ENCODE measurements around the gene HIVEP1. TPM values are rescaled to one million over a fixed set of nuclear protein-coding genes. Genes with fewer than 3 reads are reported as not detected.
A peak's percentile ranks its signal among the peaks of the same experiment; 100 is the strongest.

HIVEP1 gene
- total and polyA plus RNA-seq, 2 of the 13 experiments (the other 11 are each of a cell fraction or from before 2014, with no cell fraction given) = 7.4 to 9.9 TPM

DNA sequence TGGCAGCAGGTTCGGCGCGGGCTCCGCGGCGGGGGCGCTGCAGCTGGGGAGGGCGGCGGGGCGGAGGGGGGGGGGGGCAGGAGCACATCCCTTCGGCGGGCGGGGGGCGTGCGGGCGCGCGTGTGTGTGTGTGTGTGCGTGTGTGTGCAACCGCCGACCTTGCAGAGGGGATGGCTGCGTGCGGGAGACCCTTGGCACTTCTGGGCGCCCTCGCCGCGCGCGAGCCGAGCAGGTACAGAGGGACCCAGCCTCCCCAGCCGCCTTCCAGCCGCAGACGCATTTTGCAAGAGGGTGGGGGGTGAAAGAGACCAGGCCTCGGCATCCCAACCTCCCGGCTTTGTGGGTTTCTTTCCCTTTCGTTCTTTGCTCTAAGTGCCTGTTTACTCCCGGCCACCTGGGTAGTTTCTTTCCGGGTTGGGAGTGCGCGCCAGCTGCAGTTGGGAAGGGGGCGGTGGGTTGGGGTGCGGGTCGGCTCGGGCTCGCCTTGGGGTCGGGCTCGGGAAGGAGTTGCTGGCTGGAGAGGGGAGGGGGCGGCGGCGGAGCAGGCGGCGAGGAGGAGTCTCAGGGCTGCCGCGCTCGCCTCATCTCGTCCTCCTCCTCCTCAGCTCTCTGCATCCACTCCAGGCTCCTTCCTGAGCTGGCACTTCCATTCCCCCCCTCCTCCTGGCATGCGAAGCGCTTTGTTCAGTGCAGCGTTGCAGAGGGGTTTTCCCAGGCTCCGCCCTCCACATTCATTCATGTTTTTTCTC lies 620 bp downstream of the HIVEP1 start (continued):
- TF ChIP-seq NBN (conservative IDR thresholded peaks at IDR 0.05) (no peak), ZNF597 (CRISPR knock-in tag; IDR thresholded peaks at IDR 0.05) (no peak), ZNF253 (CRISPR knock-in tag; IDR thresholded peaks at IDR 0.05; ENCODE audit: borderline replicate concordance) (no peak), STAT5B (CRISPR knock-in tag; IDR thresholded peaks at IDR 0.05) (no peak), SNRNP70 (IDR thresholded peaks at IDR 0.05; ENCODE audit: low read depth, low read length) (no peak), GTF3A (CRISPR knock-in tag; conservative IDR thresholded peaks at IDR 0.05) (no peak), CTCF (CRISPR knock-in tag; IDR thresholded peaks at IDR 0.05) (0 out of 2 replicates have a peak, but pooled peaks have one; percentile 13), SP1 (IDR thresholded peaks at IDR 0.05) (no peak), SP1 (CRISPR knock-in tag; IDR thresholded peaks at IDR 0.05) (no peak), ZC3H13 (CRISPR knock-in tag; IDR thresholded peaks at IDR 0.05) (no peak), SPEN (CRISPR knock-in tag; IDR thresholded peaks at IDR 0.05; ENCODE audit: low read depth) (no peak), PPARG (CRISPR knock-in tag; conservative IDR thresholded peaks at IDR 0.05) (no peak), NPAS2 (CRISPR knock-in tag; IDR thresholded peaks at IDR 0.05; ENCODE audit: borderline replicate concordance) (no peak), YEATS2 (CRISPR knock-in tag; IDR thresholded peaks at IDR 0.05; ENCODE audit: borderline replicate concordance) (no peak), CBX2 (IDR thresholded peaks at IDR 0.05; ENCODE audit: low read depth, low read length) (no peak), CBX2 (CRISPR knock-in tag; IDR thresholded peaks at IDR 0.05; ENCODE audit: low read depth) (no peak), IKZF4 (CRISPR knock-in tag; IDR thresholded peaks at IDR 0.05; ENCODE audit: borderline replicate concordance, low read depth, not compliant biosample characterization) (no peak), ZNF383 (CRISPR knock-in tag; IDR thresholded peaks at IDR 0.05; ENCODE audit: borderline replicate concordance) (no peak), SKI (IDR thresholded peaks at IDR 0.05; ENCODE audit: partially characterized antibody) (no peak), HNF4A (CRISPR knock-in tag; IDR thresholded peaks at IDR 0.05) (no peak)
- TF ChIP-seq, protein P1, sequence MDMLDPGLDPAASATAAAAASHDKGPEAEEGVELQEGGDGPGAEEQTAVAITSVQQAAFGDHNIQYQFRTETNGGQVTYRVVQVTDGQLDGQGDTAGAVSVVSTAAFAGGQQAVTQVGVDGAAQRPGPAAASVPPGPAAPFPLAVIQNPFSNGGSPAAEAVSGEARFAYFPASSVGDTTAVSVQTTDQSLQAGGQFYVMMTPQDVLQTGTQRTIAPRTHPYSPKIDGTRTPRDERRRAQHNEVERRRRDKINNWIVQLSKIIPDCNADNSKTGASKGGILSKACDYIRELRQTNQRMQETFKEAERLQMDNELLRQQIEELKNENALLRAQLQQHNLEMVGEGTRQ (IDR thresholded peaks at IDR 0.05; ENCODE audit: low read depth, low read length) = no peak
- TF ChIP-seq, protein P1 (CRISPR knock-in tag; IDR thresholded peaks at IDR 0.05; ENCODE audit: borderline replicate concordance) = no peak
- TF ChIP-seq, protein P2, sequence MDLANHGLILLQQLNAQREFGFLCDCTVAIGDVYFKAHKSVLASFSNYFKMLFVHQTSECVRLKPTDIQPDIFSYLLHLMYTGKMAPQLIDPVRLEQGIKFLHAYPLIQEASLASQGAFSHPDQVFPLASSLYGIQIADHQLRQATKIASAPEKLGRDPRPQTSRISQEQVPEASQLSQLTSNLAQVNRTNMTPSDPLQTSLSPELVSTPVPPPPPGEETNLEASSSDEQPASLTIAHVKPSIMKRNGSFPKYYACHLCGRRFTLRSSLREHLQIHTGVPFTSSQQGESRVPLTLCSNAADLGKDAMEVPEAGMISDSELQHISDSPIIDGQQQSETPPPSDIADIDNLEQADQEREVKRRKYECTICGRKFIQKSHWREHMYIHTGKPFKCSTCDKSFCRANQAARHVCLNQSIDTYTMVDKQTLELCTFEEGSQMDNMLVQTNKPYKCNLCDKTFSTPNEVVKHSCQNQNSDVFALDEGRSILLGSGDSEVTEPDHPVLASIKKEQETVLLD (CRISPR knock-in tag; IDR thresholded peaks at IDR 0.05; ENCODE audit: low read depth) = no peak
- TF ChIP-seq, protein P3, sequence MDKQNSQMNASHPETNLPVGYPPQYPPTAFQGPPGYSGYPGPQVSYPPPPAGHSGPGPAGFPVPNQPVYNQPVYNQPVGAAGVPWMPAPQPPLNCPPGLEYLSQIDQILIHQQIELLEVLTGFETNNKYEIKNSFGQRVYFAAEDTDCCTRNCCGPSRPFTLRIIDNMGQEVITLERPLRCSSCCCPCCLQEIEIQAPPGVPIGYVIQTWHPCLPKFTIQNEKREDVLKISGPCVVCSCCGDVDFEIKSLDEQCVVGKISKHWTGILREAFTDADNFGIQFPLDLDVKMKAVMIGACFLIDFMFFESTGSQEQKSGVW (CRISPR knock-in tag; IDR thresholded peaks at IDR 0.05; ENCODE audit: borderline replicate concordance) = no peak

Data from HepG2 (cell line).